Panc1 (cell line): ENCODE measurements around the gene TRIM2.

Source experiments
- CTCF ChIP-seq: fragments of 450-650 bp; IDR thresholded peaks from 2 replicates; pipeline ENCODE4 v1.5.1; 2017; ENCODE audit warnings: mild to moderate bottlenecking
- POLR2AphosphoS5 ChIP-seq: IDR thresholded peaks from 2 replicates; pipeline ENCODE4 v1.6.1; 2012; ENCODE audit warnings: mild to moderate bottlenecking, low read depth, low read length, moderate library complexity
- REST ChIP-seq, 2 experiments: IDR thresholded peaks; 2 replicates each; pipeline ENCODE4 v1.6.1; 2011 to 2012; ENCODE audit warnings: low read depth in 2 of 2, control low read depth in 1 of 2, low read length in 1 of 2, mild to moderate bottlenecking in 1 of 2, moderate library complexity in 1 of 2; ENCODE audit not compliant: insufficient read depth in 1 of 2
- SIN3A ChIP-seq: IDR thresholded peaks from 2 replicates; pipeline ENCODE4 v1.6.1; 2012; ENCODE audit warnings: low read depth, mild to moderate bottlenecking, low read length, moderate library complexity, borderline replicate concordance; ENCODE audit not compliant: insufficient read depth
- TCF7L2 ChIP-seq: IDR thresholded peaks from 2 replicates; pipeline ENCODE4 v1.6.1; 2011; ENCODE audit warnings: mild to moderate bottlenecking, low read depth, low read length, inconsistent platforms

GRCh38 chr4:153257151-153257620, 52.9 kb downstream of the TRIM2 start:
- TF ChIP-seq CTCF: no peak
- no peak for TF ChIP-seq TCF7L2
- TF ChIP-seq SIN3A: no peak
- TF ChIP-seq POLR2AphosphoS5: no peak
- no peak for TF ChIP-seq REST (IDR thresholded peaks at IDR 0.05; ENCODE audit: insufficient read depth in 1 of 2, low read depth in 2 of 2, low read length in 1 of 2)
